K562 (cell line): ENCODE data around the gene GJC2. TPM values are rescaled to one million over a fixed set of nuclear protein-coding genes. Genes with fewer than 3 reads are reported as not detected.

Source experiments
- CBX8 ChIP-seq: fragments of 200-600 bp; sonication (generic); IDR thresholded peaks from 2 replicates; pipeline ENCODE4 v1.6.1; 2012; ENCODE audit warnings: borderline replicate concordance, mixed run types, low read depth, mild to moderate bottlenecking, moderate library complexity, mixed read lengths, low read length, control low read depth, inconsistent platforms; ENCODE audit not compliant: poor library complexity, severe bottlenecking; ENCODE audit errors: extremely low read depth
- CHD7 ChIP-seq: fragments of 200-600 bp; sonication (generic); IDR thresholded peaks from one replicate; pipeline ENCODE4 v1.6.1; 2012; ENCODE audit warnings: mild to moderate bottlenecking, low read depth, low read length, inconsistent platforms
- KDM5B ChIP-seq: fragments of 200-600 bp; sonication (generic); IDR thresholded peaks from 2 replicates; pipeline ENCODE4 v1.6.1; 2012; ENCODE audit warnings: low read depth, mild to moderate bottlenecking, moderate library complexity, low read length, control low read depth, inconsistent platforms; ENCODE audit not compliant: insufficient replicate concordance
- PPARD ChIP-seq: fragments of 250-450 bp; sonication (Bioruptor Pico); IDR thresholded peaks from 2 replicates; pipeline ENCODE4 v1.8.0; 2022; ENCODE audit warnings: inconsistent platforms, mild to moderate bottlenecking, moderate library complexity
- RB1 ChIP-seq: fragments of 450-650 bp; IDR thresholded peaks from 2 replicates; pipeline ENCODE4 v1.6.1; 2017; ENCODE audit warnings: low read depth, mild to moderate bottlenecking
- RBM39 ChIP-seq: fragments of 200-400 bp; formaldehyde crosslinking; optimal IDR thresholded peaks from 2 replicates; pipeline ENCODE3; 2018; ENCODE audit warnings: low read depth, low read length
- RFX5 ChIP-seq: IDR thresholded peaks from 2 replicates; pipeline ENCODE4 v1.6.1; 2011; ENCODE audit warnings: low read depth, mild to moderate bottlenecking, improper control_type of control experiment, low read length
- SOX6 ChIP-seq: fragments of 450-650 bp; IDR thresholded peaks from 2 replicates; pipeline ENCODE4 v1.6.1; 2014; ENCODE audit warnings: mild to moderate bottlenecking
- TBP ChIP-seq: optimal IDR thresholded peaks from 2 replicates; pipeline ENCODE3; 2011; ENCODE audit warnings: low read depth, low read length, improper control_type of control experiment
- polyA plus RNA-seq, 8 experiments: library from polyadenylated mRNA; depleted of rRNA in 4 of 8; stranded (reverse) in 5 of 8; unstranded in 3 of 8; fragments of >200 nt; fragmentation: Nextera tagmentation in 2 of 8; fragmentation: Illumina TruSeq in 1 of 8; extraction: Ambion mirVana in 2 of 8; extraction: Trizol in 1 of 8; gene quantifications; 2 replicates each; pipeline versions ENCODE4 v1.2.1 to v1.2.3, GENCODE V29; 2011 to 2014; ENCODE audit warnings: inconsistent platforms in 1 of 8, missing spikeins in 1 of 8
- total RNA-seq, 7 experiments: library from RNA; depleted of rRNA in 6 of 7; stranded (reverse); fragments of >200 nt in 6 of 7; fragmentation: Illumina TruSeq in 2 of 7; extraction: Trizol in 2 of 7; gene quantifications; 2 replicates each; pipeline versions ENCODE4 v1.2.1 to v1.2.3, GENCODE V29; 2011 to 2021; ENCODE audit warnings: low replicate concordance in 1 of 7
- TF ChIP-seq, protein P1 (sequence below): fragments of 450-650 bp; conservative IDR thresholded peaks from 2 replicates; pipeline ENCODE4 v1.6.1; 2016; ENCODE audit warnings: missing genetic modification characterization, low read depth, mild to moderate bottlenecking, control low read depth, missing compliant biosample characterization

The GJC2 gene
- total and polyA plus RNA-seq, 9 of the 15 experiments (the other 6 are each of a cell fraction or from before 2014, with no cell fraction given): 0.03 to 0.62 (median 0.11) TPM; not detected in 2

- no peak for TF ChIP-seq CHD7
- peak; percentile 96 for TF ChIP-seq KDM5B
- peak; percentile 57 for TF ChIP-seq RB1
- TF ChIP-seq RFX5: peak; percentile 69; the same call in 1 of the 2 replicates
- TF ChIP-seq SOX6: peak; percentile 15; the same call in 1 of the 2 replicates
- TF ChIP-seq TBP: peak; percentile 81
- TF ChIP-seq RBM39: no peak
- no peak for TF ChIP-seq PPARD (CRISPR knock-in tag)
- TF ChIP-seq, protein P1, sequence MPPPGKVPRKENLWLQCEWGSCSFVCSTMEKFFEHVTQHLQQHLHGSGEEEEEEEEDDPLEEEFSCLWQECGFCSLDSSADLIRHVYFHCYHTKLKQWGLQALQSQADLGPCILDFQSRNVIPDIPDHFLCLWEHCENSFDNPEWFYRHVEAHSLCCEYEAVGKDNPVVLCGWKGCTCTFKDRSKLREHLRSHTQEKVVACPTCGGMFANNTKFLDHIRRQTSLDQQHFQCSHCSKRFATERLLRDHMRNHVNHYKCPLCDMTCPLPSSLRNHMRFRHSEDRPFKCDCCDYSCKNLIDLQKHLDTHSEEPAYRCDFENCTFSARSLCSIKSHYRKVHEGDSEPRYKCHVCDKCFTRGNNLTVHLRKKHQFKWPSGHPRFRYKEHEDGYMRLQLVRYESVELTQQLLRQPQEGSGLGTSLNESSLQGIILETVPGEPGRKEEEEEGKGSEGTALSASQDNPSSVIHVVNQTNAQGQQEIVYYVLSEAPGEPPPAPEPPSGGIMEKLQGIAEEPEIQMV: no peak
- TF ChIP-seq CBX8: no peak
Measured at GRCh38 chr1:228109073-228109961, 40.4 kb upstream of the GJC2 start, which contains the start of gene MRPL55 (continued).
